BJ (cell line): ENCODE data around the gene PFKP. TPM values are rescaled to one million over a fixed set of nuclear protein-coding genes. Genes with fewer than 3 reads are reported as not detected.

Source experiments
- CTCF ChIA-PET: fragments of 350-600 bp; formaldehyde crosslinking; extraction: SDS; loops from one replicate; lab custom pipeline; 2021; ENCODE audit warnings: antibody characterized with exemption, inconsistent platforms; lab: Yijun Ruan, JAX
- POLR2A ChIA-PET: fragments of 300-600 bp; sonication (Branson Sonifier 250); formaldehyde crosslinking; extraction: SDS; loops from one replicate; lab custom pipeline; 2021; ENCODE audit warnings: antibody characterized with exemption; lab: Charles Lee
- DNase-seq: peaks from one replicate; pipeline ENCODE4 v3.0.0-alpha.2; 2011; ENCODE audit warnings: low read depth
- H3K27me3 ChIP-seq: 2 replicates; pipeline ENCODE4 v1.6.0; 2011; ENCODE audit warnings: low read length; ENCODE audit not compliant: control insufficient read depth, insufficient read depth
- H3K36me3 ChIP-seq: 2 replicates; pipeline ENCODE4 v1.5.1; 2011; ENCODE audit warnings: low read length; ENCODE audit not compliant: control insufficient read depth, insufficient read depth
- H3K4me3 ChIP-seq: 2 replicates; pipeline ENCODE4 v1.5.1; 2011; ENCODE audit warnings: low read depth, mild to moderate bottlenecking, control low read depth, low read length
- CTCF ChIP-seq: IDR thresholded peaks from 2 replicates; pipeline ENCODE4 v1.5.1; 2011; ENCODE audit warnings: low read depth, mild to moderate bottlenecking, control low read depth, inconsistent platforms, low read length, moderate library complexity; ENCODE audit not compliant: insufficient read depth
- polyA plus RNA-seq: library from polyadenylated mRNA; depleted of rRNA; stranded (reverse); fragments of >200 nt; gene quantifications from 2 replicates; pipeline ENCODE4 v1.2.3, GENCODE V29; 2011

The PFKP gene
- polyA plus RNA-seq, 1 experiment = 138 TPM

GRCh38 chr10:3159152-3159551 is 91.8 kb downstream of the PFKP start:
- Histone ChIP-seq H3K36me3 (peaks cover 32% of the 10 kb centered on the region), H3K27me3 (no peaks in the 10 kb centered on the region)
- POLR2A ChIA-PET = no interaction called here

GRCh38 chr10:3162533-3162932 is 95.2 kb downstream of the PFKP start:
- Histone ChIP-seq H3K4me3 (no peak overlapping the region), H3K36me3 (peaks cover 33% of the 10 kb centered on the region), H3K27me3 (no peaks in the 10 kb centered on the region)
- CTCF ChIA-PET = interaction anchor here (2.0 kb wide), 1 partner anchor 15 kb away, joined by 9 read pairs; no protein-coding TSS in a partner anchor
- DNase-seq = no peak
- no peak for TF ChIP-seq CTCF
- POLR2A ChIA-PET = interaction anchor here (0.6 kb wide), 1 partner anchor 8 kb away, joined by 3 read pairs; no protein-coding TSS in a partner anchor

More at GRCh38 chr10:3159152-3159551, 91.8 kb downstream of the PFKP start:
- DNase-seq = no peak
- no peak overlapping the region for H3K4me3 ChIP-seq
- TF ChIP-seq CTCF = no peak
- CTCF ChIA-PET = interaction anchor here (1.2 kb wide), 1 partner anchor 10 kb away, joined by 3 read pairs; no protein-coding TSS in a partner anchor

GRCh38 chr10:3163879-3164278 is 96.5 kb downstream of the PFKP start:
- H3K4me3 ChIP-seq = no peak overlapping the region
- H3K27me3 ChIP-seq = no peaks in the 10 kb centered on the region
- ChIA-PET CTCF (no interaction called here), POLR2A (interaction anchor here (0.7 kb wide), 1 partner anchor 8 kb away, joined by 3 read pairs; the partner anchor contains the start of gene PITRM1)
- no peak for DNase-seq
- H3K36me3 ChIP-seq = peaks cover 36% of the 10 kb centered on the region
- TF ChIP-seq CTCF = no peak

GRCh38 chr10:3165196-3165595 is 97.8 kb downstream of the PFKP start:
- no peak for DNase-seq
- TF ChIP-seq CTCF = no peak
- ChIA-PET CTCF (interaction anchor here (1.5 kb wide), 1 partner anchor 15 kb away, joined by 3 read pairs; no protein-coding TSS in a partner anchor), POLR2A (no interaction called here)
- Histone ChIP-seq H3K27me3 (no peaks in the 10 kb centered on the region), H3K4me3 (no peak overlapping the region), H3K36me3 (peaks cover 38% of the 10 kb centered on the region)

GRCh38 chr10:3166496-3167290 is 99.3 kb downstream of the PFKP start:
- CTCF ChIA-PET = no interaction called here
- Histone ChIP-seq H3K36me3 (peaks cover 37% of the 10 kb centered on the region), H3K27me3 (no peaks in the 10 kb centered on the region), H3K4me3 (no peak overlapping the region)
- POLR2A ChIA-PET = no interaction called here
- DNase-seq = no peak
- TF ChIP-seq CTCF = no peak
